ENCODE data around the gene MACC1. TPM values are rescaled to one million over a fixed set of nuclear protein-coding genes. Genes with fewer than 3 reads are reported as not detected.

Gene MACC1
- total and polyA plus RNA-seq, 10 of the 15 experiments (the other 5 are each of a cell fraction or from before 2014, with no cell fraction given): 6.0 to 61.1 (median 12.7) TPM

- TF ChIP-seq ZBED1 (IDR thresholded peaks at IDR 0.05; ENCODE audit: borderline replicate concordance) (no peak), ZBTB40 (IDR thresholded peaks at IDR 0.05; ENCODE audit: borderline replicate concordance) (0 out of 2 replicates have a peak, but pooled peaks have one; percentile 10), EED (IDR thresholded peaks at IDR 0.05; ENCODE audit: low read depth) (0 out of 2 replicates have a peak, but pooled peaks have one; percentile 47), IKZF2 (IDR thresholded peaks at IDR 0.05) (0 out of 4 replicates have a peak, but pooled peaks of 1 of the 2 experiments have one; percentile 27), SMAD1 (IDR thresholded peaks at IDR 0.05; ENCODE audit: low read depth, partially characterized antibody) (no peak)
Observed at GRCh38 chr7:20193873-20194272, 23.3 kb downstream of the MACC1 start (continued).

- SMC1A ChIA-PET (ENCODE audit: uncharacterized antibody, unreplicated experiment): interaction anchor here (0.6 to 4.6 kb wide), 22 partner anchors 10 to 452 kb away, joined by 3 to 44 read pairs (median 8); partner anchors contain the start of gene MACC1
- H3K36me3 ChIP-seq (ENCODE audit: control insufficient read depth in 2 of 2, insufficient read depth in 2 of 2, low read length in 1 of 2): peaks cover 4 to 9% of the 10 kb centered on the region in 2 experiments; a peak in 3 of 4 replicates
- CTCF ChIA-PET: interaction anchor here (0.5 to 3.5 kb wide), 15 partner anchors 10 to 211 kb away, joined by 3 to 21 read pairs (median 4); partner anchors contain the start of gene MACC1
- ATAC-seq (peak; percentile 83), DNase-seq (ENCODE audit: low read depth, low spot score) (no peak), FAIRE-seq (peak; percentile 56)
- POLR2A ChIA-PET: interaction anchor here (0.7 to 2.4 kb wide), 8 partner anchors 10 to 126 kb away, joined by 3 to 12 read pairs (median 4); partner anchors contain the start of gene MACC1
- no peaks in the 10 kb centered on the region for H3K27me3 ChIP-seq (replicated peaks in 1 of 2; ENCODE audit: control insufficient read depth in 2 of 2, insufficient read depth in 2 of 2, low read length in 1 of 2)
- intact Hi-C loops (cut with micrococcal nuclease; ENCODE audit: unreplicated experiment): no loop called here
- BruUV-seq (replicated peaks): no TSS peak
- peak overlapping the region; percentile 11 for H3K4me2 ChIP-seq (ENCODE audit: control insufficient read depth, insufficient read depth)
- RAD21 ChIA-PET (ENCODE audit: unreplicated experiment): interaction anchor here (0.6 to 7.6 kb wide), 18 partner anchors 9 to 210 kb away, joined by 3 to 57 read pairs (median 4); partner anchors contain the start of gene MACC1
- H3K9ac ChIP-seq (ENCODE audit: control insufficient read depth, insufficient read depth, low read length): no peak overlapping the region
- peaks cover 24% of the 10 kb centered on the region for H3K4me1 ChIP-seq (ENCODE audit: control insufficient read depth, insufficient read depth, low read length)
- H3K27ac ChIP-seq (ENCODE audit: control insufficient read depth, insufficient read depth): peak overlapping the region; percentile 63
- H3K79me2 ChIP-seq (ENCODE audit: control insufficient read depth, insufficient read depth, low read length): peaks cover 45% of the 10 kb centered on the region
- H3K4me3 ChIP-seq: no peak overlapping the region
- peaks cover 18% of the 10 kb centered on the region for H3K9me3 ChIP-seq (replicated peaks; ENCODE audit: control insufficient read depth, insufficient read depth, low read length)
- H4K20me1 ChIP-seq (ENCODE audit: control insufficient read depth, insufficient read depth): no peaks in the 10 kb centered on the region
- 0% methylated on average over 1 of the region's 1 CpG for WGBS (ENCODE audit: insufficient coverage, insufficient replicate concordance, low lambda C conversion rate, missing lambda C conversion rate)
- in situ Hi-C loops (cut with MboI): no loop called here
- H2AFZ ChIP-seq (ENCODE audit: control insufficient read depth, low read depth, low read length): no peak overlapping the region
- TF ChIP-seq ZNF384 (IDR thresholded peaks at IDR 0.05; ENCODE audit: borderline replicate concordance, low read depth, low read length) (peak; percentile 29; the same call in 1 of the 2 replicates), WRNIP1 (IDR thresholded peaks at IDR 0.05; ENCODE audit: borderline replicate concordance, low read depth, low read length) (no peak), POLR2AphosphoS2 (IDR thresholded peaks at IDR 0.05; ENCODE audit: low read depth, low read length) (no peak), CREM (IDR thresholded peaks at IDR 0.05; ENCODE audit: low read depth) (no peak)
- TF ChIP-seq, protein P1, sequence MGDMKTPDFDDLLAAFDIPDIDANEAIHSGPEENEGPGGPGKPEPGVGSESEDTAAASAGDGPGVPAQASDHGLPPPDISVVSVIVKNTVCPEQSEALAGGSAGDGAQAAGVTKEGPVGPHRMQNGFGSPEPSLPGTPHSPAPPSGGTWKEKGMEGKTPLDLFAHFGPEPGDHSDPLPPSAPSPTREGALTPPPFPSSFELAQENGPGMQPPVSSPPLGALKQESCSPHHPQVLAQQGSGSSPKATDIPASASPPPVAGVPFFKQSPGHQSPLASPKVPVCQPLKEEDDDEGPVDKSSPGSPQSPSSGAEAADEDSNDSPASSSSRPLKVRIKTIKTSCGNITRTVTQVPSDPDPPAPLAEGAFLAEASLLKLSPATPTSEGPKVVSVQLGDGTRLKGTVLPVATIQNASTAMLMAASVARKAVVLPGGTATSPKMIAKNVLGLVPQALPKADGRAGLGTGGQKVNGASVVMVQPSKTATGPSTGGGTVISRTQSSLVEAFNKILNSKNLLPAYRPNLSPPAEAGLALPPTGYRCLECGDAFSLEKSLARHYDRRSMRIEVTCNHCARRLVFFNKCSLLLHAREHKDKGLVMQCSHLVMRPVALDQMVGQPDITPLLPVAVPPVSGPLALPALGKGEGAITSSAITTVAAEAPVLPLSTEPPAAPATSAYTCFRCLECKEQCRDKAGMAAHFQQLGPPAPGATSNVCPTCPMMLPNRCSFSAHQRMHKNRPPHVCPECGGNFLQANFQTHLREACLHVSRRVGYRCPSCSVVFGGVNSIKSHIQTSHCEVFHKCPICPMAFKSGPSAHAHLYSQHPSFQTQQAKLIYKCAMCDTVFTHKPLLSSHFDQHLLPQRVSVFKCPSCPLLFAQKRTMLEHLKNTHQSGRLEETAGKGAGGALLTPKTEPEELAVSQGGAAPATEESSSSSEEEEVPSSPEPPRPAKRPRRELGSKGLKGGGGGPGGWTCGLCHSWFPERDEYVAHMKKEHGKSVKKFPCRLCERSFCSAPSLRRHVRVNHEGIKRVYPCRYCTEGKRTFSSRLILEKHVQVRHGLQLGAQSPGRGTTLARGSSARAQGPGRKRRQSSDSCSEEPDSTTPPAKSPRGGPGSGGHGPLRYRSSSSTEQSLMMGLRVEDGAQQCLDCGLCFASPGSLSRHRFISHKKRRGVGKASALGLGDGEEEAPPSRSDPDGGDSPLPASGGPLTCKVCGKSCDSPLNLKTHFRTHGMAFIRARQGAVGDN (IDR thresholded peaks at IDR 0.05): peak; percentile 63; the same call in 1 of the 2 replicates
Observed at GRCh38 chr7:20193242-20193777, 23.9 kb downstream of the MACC1 start.

Measured in GM12878 (cell line).